Ovary (tissue), 9 donors: ENCODE results near the gene JPH3. TPM values are rescaled to one million over a fixed set of nuclear protein-coding genes. Genes with fewer than 3 reads are reported as not detected.

Source experiments
- DNase-seq, 5 donors: peaks; one replicate each; pipeline ENCODE4 v3.0.0-alpha.2; 2019 to 2020
- H3K27ac ChIP-seq, 2 donors: fragments of 200-600 bp; one replicate each; pipeline versions ENCODE4 v1.5.1 to v1.8.0; 2019 to 2022
- H3K27me3 ChIP-seq: fragments of 200-600 bp; one replicate; pipeline ENCODE4 v1.8.0; 2022
- H3K36me3 ChIP-seq: fragments of 200-600 bp; sonication (generic); one replicate; pipeline ENCODE4 v1.5.1; 2019
- H3K4me1 ChIP-seq: one replicate; pipeline ENCODE4 v1.8.1; 2013; ENCODE audit warnings: mild to moderate bottlenecking, moderate library complexity; ENCODE audit not compliant: insufficient read depth
- H3K4me3 ChIP-seq: fragments of 200-600 bp; sonication (generic); one replicate; pipeline ENCODE4 v1.5.1; 2017
- H3K9me3 ChIP-seq, 2 donors: fragments of 200-600 bp in 1 of 2; sonication (generic) in 1 of 2; one replicate each; pipeline versions ENCODE4 v1.5.1 to v1.8.1; 2013 to 2019; ENCODE audit warnings: mild to moderate bottlenecking in 1 of 2, moderate library complexity in 1 of 2
- CTCF ChIP-seq, 3 donors: fragments of 450-650 bp in 2 of 3; fragments of 200-600 bp in 1 of 3; IDR thresholded peaks; one replicate each; pipeline versions ENCODE4 v1.5.1 to v1.8.0; 2016 to 2022; ENCODE audit warnings: antibody characterized with exemption in 3 of 3, mild to moderate bottlenecking in 1 of 3
- EP300 ChIP-seq: sonication (generic); formaldehyde crosslinking; IDR thresholded peaks from one replicate; pipeline ENCODE4 v1.6.1; 2017; ENCODE audit warnings: antibody characterized with exemption
- POLR2A ChIP-seq: fragments of 450-650 bp; IDR thresholded peaks from one replicate; pipeline ENCODE4 v1.6.1; 2017; ENCODE audit warnings: antibody characterized with exemption, mild to moderate bottlenecking, moderate library complexity
- WGBS, 3 donors: extraction: QIAGEN DNeasy Blood & Tissue Kit in 1 of 3; methylation state at CpG; one replicate each; pipeline versions ENCODE4 v1.1.5 to v1.1.7; 2013 to 2017; 5-methylcytosine and 5-hydroxymethylcytosine counted together
- intact Hi-C, 4 donors: fragments of 100-400 bp; cut with DNase I; formaldehyde crosslinking; loops; one replicate each; pipeline versions ENCODE4 v1.11.0 to v1.15.1; 2022 to 2023
- polyA plus RNA-seq, 2 donors: library from polyadenylated mRNA; stranded (reverse); fragments of 200-250 nt in 1 of 2; fragments of 350-450 nt in 1 of 2; fragmentation: Illumina TruSeq in 1 of 2; extraction: RNeasy Lipid Tissue Mini Kit (QIAGEN cat#74804) in 1 of 2; gene quantifications; one replicate each; pipeline ENCODE4 v1.2.3, GENCODE V29; 2013 to 2014
- total RNA-seq, 7 donors: library from RNA; depleted of rRNA in 2 of 7; stranded (reverse); fragments of >200 nt in 2 of 7; fragmentation: NEBNext Ultra II Directional in 3 of 7; extraction: Animal tissue kit (Norgen Biotek cat#: 25700) in 3 of 7; gene quantifications; one replicate each; pipeline versions ENCODE4 v1.1.0 to v1.2.4, GENCODE V29; 2016 to 2023
- donor health status: DM: no; HTN: no; CAD: no; lungs with moderate emphysema.
- donor health status: DM: no; HTN: no; CAD: no.
- donor health status: Bipolar disorder and iron deficiency.
- donor health status: DM: yes; HTN: yes; CAD: no.
- donor health status: DM: no; HTN: no; CAD: no.
- donor health status: DM: yes; HTN: yes; CAD: no.

The JPH3 gene
- total and polyA plus RNA-seq, 9 donors = 0.11 to 0.62 (median 0.30) TPM; not detected in 3

DNA sequence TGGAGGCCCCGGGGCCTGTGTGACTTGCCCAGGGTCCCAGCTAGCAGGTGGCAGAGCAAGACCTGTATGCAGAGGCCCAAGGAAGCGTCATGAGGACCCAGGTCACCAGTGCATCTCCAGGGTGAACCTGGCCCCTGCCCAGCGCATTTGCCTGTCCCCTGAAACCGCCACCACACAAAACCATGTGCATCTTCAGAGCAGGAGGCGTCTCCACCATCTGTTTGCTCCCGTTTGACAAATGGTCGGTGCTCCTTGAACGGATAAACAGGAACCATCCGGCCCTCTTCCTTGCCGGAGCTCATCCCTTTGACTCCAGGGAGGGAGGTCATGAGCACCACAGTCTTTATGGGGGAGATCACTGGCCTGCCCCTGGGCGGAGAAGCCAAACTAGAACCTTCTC is 62.5 kb downstream of the JPH3 start:
- H3K36me3 ChIP-seq = no peaks in the 10 kb centered on the region
- 56 to 71% (median 60%) methylated on average over 11 of the region's 11 CpGs for WGBS, 3 donors
- H3K27me3 ChIP-seq = no peaks in the 10 kb centered on the region
- no peak for DNase-seq
- no peaks in the 10 kb centered on the region for H3K4me1 ChIP-seq
- H3K4me3 ChIP-seq = no peak overlapping the region
- no peaks in the 10 kb centered on the region for H3K9me3 ChIP-seq
- intact Hi-C loops = no loop called here
- TF ChIP-seq EP300 (no peak), CTCF (IDR thresholded peaks at IDR 0.05) (no peak), POLR2A (no peak)
- H3K27ac ChIP-seq = no peak overlapping the region

- TF ChIP-seq CTCF (IDR thresholded peaks at IDR 0.05) (no peak), POLR2A (no peak), EP300 (no peak)
- Histone ChIP-seq H3K4me3 (no peak overlapping the region), H3K36me3 (no peaks in the 10 kb centered on the region), H3K27ac (no peak overlapping the region), H3K9me3 (no peaks in the 10 kb centered on the region), H3K4me1 (no peaks in the 10 kb centered on the region), H3K27me3 (no peaks in the 10 kb centered on the region)
- intact Hi-C loops = no loop called here
- WGBS, 3 donors = 77 to 85% (median 82%) methylated on average over 15 of the region's 15 CpGs
- DNase-seq = no peak
Observed at GRCh38 chr16:87665193-87665592, 62.9 kb downstream of the JPH3 start.

DNA sequence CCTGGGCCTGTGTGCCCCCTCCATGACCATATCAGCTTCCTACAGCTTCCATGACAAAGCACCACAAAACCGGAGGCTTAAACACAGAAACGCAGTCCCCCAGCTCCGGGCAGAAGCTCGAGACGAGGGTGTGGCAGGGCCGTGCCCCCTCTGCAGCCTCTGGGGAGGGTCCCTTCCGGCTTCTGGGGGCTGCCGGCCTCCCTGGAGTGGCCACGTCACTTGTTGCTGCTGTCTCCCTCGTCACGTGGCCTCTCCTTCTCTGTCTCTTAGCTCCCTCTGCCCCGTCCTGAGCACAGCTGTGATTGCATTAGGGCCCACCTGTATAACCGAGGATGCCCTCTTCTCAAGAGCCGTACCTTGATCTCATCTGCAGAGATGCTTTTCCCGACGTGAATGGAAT is 64.6 kb downstream of the JPH3 start:
- 66 to 71% (median 70%) methylated on average over 16 of the region's 16 CpGs for WGBS, 3 donors
- Histone ChIP-seq H3K4me1 (no peaks in the 10 kb centered on the region), H3K36me3 (no peaks in the 10 kb centered on the region), H3K4me3 (no peak overlapping the region), H3K9me3 (no peaks in the 10 kb centered on the region), H3K27ac (no peak overlapping the region), H3K27me3 (no peaks in the 10 kb centered on the region)
- TF ChIP-seq CTCF (IDR thresholded peaks at IDR 0.05) = no peak
- TF ChIP-seq EP300 = no peak
- no peak for TF ChIP-seq POLR2A
- intact Hi-C loops = no loop called here
- DNase-seq = no peak

- Histone ChIP-seq H3K4me1 (no peaks in the 10 kb centered on the region), H3K36me3 (no peaks in the 10 kb centered on the region), H3K4me3 (no peak overlapping the region), H3K27me3 (no peaks in the 10 kb centered on the region), H3K9me3 (no peaks in the 10 kb centered on the region), H3K27ac (no peak overlapping the region)
- no peak for DNase-seq
- WGBS, 3 donors = 70 to 85% (median 70%) methylated on average over 7 of the region's 7 CpGs
- intact Hi-C loops = no loop called here
- no peak for TF ChIP-seq EP300
- no peak for TF ChIP-seq CTCF (IDR thresholded peaks at IDR 0.05)
- no peak for TF ChIP-seq POLR2A
Observed at GRCh38 chr16:87667443-87667842, 65.1 kb downstream of the JPH3 start.

- H3K27me3 ChIP-seq = no peaks in the 10 kb centered on the region
Observed at GRCh38 chr16:87667946-87668345, 65.6 kb downstream of the JPH3 start.

More at GRCh38 chr16:87667946-87668345, 65.6 kb downstream of the JPH3 start:
- TF ChIP-seq POLR2A (no peak), EP300 (no peak), CTCF (IDR thresholded peaks at IDR 0.05) (no peak)
- Histone ChIP-seq H3K9me3 (no peaks in the 10 kb centered on the region), H3K4me3 (no peak overlapping the region), H3K4me1 (no peaks in the 10 kb centered on the region), H3K27ac (no peak overlapping the region), H3K36me3 (no peaks in the 10 kb centered on the region)
- intact Hi-C loops = no loop called here
- WGBS, 3 donors = 84 to 91% (median 86%) methylated on average over 19 of the region's 19 CpGs
- DNase-seq = no peak
